GM23338 (cell line): ENCODE data around the gene RSU1. TPM values are rescaled to one million over a fixed set of nuclear protein-coding genes. Genes with fewer than 3 reads are reported as not detected.

Experiments used
- polyA plus RNA-seq: library from polyadenylated mRNA; unstranded; fragments of >200 nt; fragmentation: Nextera tagmentation; extraction: Ambion mirVana; gene quantifications from 2 replicates; pipeline ENCODE4 v1.2.1, GENCODE V29; 2016
- small RNA-seq: library from RNA; depleted of rRNA; stranded (forward); fragments of <200 nt; gene quantifications from one replicate; pipeline ENCODE3, GENCODE V24; 2014; ENCODE audit warnings: low replicate concordance
- total RNA-seq: library from RNA; depleted of rRNA; stranded (reverse); fragments of >200 nt; shearing (Covaris generic); gene quantifications from 2 replicates; pipeline ENCODE4 v1.2.3, GENCODE V29; 2014

Gene RSU1
- total and polyA plus RNA-seq, 2 experiments from 2014 or later, result 62.7 to 96.2 TPM

Small RNA genes lying within 50 kb of the gene (small RNA-seq; reads per million reads assigned to genes)
- not detected for gene RF02271
